ENCODE data around the gene FMNL3. TPM values are rescaled to one million over a fixed set of nuclear protein-coding genes. Genes with fewer than 3 reads are reported as not detected.

The FMNL3 gene
- total and polyA plus RNA-seq, 2 of the 8 experiments (the other 6 are each of a cell fraction or from before 2014, with no cell fraction given): 8.6 to 29.0 TPM

DNA sequence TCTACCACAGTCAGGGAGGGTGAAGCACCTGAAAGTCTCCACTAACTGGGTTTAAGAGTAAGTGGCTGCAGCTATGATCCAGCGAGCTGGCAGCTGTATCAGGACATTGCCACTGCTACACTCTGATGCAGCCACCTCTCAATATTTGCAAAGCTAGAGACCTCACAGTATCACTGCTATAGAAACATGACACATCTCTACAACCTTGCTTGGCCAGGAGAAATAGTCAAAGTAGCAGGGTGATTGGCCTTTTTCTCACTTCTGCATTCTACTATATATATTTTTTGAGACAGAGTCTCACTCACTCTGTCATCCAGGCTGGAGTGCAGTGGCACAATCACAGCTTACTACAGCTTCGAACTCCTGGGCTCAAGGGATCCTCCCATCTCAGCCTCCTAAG, 9.3 kb upstream of the FMNL3 start:
- no peaks in the 10 kb centered on the region for H4K20me1 ChIP-seq (replicated peaks in 1 of 2; ENCODE audit: control insufficient read depth in 1 of 2, insufficient read depth in 2 of 2, low read length in 2 of 2)
- no peak overlapping the region for H4K5ac ChIP-seq (ENCODE audit: insufficient read length, low read depth, low read length)
- no peaks in the 10 kb centered on the region for H3K4me1 ChIP-seq (replicated peaks in 1 of 4; ENCODE audit: control insufficient read depth in 3 of 4, insufficient read depth in 4 of 4, low read length in 3 of 4)
- no peak overlapping the region for H3K56ac ChIP-seq (replicated peaks; ENCODE audit: insufficient read length, low read depth, low read length)
- FAIRE-seq (no peak), DNase-seq (ENCODE audit: low read depth in 1 of 2, low spot score in 2 of 2) (no peak)
- H3K23ac ChIP-seq (ENCODE audit: insufficient read length): no peak overlapping the region
- no peak overlapping the region for H3K9ac ChIP-seq (replicated peaks in 1 of 4; ENCODE audit: extremely low read depth in 1 of 4, low read depth in 3 of 4, low read length in 3 of 4)
- H3K4me3 ChIP-seq (ENCODE audit: extremely low read depth in 1 of 4, insufficient read depth in 2 of 4, low read depth in 3 of 4, low read length in 4 of 4): no peak overlapping the region
- 85% methylated on average over 2 of the region's 2 CpGs; no CpG with 5 or more reads in 1 of the 2 experiments for WGBS, 2 experiments (ENCODE audit: extremely low coverage in 1 of 2, insufficient coverage in 1 of 2, insufficient read length in 1 of 2, insufficient replicate concordance in 2 of 2, low coverage in 1 of 2, low lambda C conversion rate in 2 of 2, missing lambda C conversion rate in 1 of 2)
- H2BK5ac ChIP-seq (ENCODE audit: low read depth, low read length): no peak overlapping the region
- ChIA-PET CTCF (ENCODE audit: partially characterized antibody) (interaction anchor here (0.8 to 2.8 kb wide), 9 partner anchors 8 to 81 kb away, joined by 3 to 20 read pairs (median 4); partner anchors contain the start of gene TMBIM6), POLR2A (ENCODE audit: partially characterized antibody) (interaction anchor here (0.6 to 2.1 kb wide), 3 partner anchors 25 to 67 kb away, joined by 3 to 9 read pairs (median 3); partner anchors contain the start of gene TMBIM6)
- no peak overlapping the region for H4K91ac ChIP-seq (replicated peaks; ENCODE audit: insufficient read length, low read length)
- no peak overlapping the region for H2AFZ ChIP-seq (ENCODE audit: low read length)
- H3K18ac ChIP-seq (ENCODE audit: extremely low read depth, low read length): no peak overlapping the region
- H2BK120ac ChIP-seq (replicated peaks; ENCODE audit: low read depth, low read length): no peak overlapping the region
- no peak overlapping the region for H3K14ac ChIP-seq (ENCODE audit: insufficient read length)
- no peak overlapping the region for H2AK5ac ChIP-seq (ENCODE audit: low read depth, low read length)
- H3K23me2 ChIP-seq (ENCODE audit: low read depth, low read length): no peaks in the 10 kb centered on the region
- H3K4ac ChIP-seq (replicated peaks; ENCODE audit: insufficient read length, low read depth, low read length): no peak overlapping the region
- H3K27ac ChIP-seq (ENCODE audit: low read depth, low read length): no peak overlapping the region
- no peaks in the 10 kb centered on the region for H3K79me2 ChIP-seq (ENCODE audit: control insufficient read depth in 1 of 2, insufficient read depth in 2 of 2, low read length in 2 of 2)
- no peak overlapping the region for H2BK20ac ChIP-seq (ENCODE audit: low read length)
- no peaks in the 10 kb centered on the region for H3K36me3 ChIP-seq (ENCODE audit: control insufficient read depth in 2 of 4, insufficient read depth in 4 of 4, low read length in 3 of 4)
- H3K9me3 ChIP-seq (ENCODE audit: insufficient read depth in 2 of 2, low read depth in 1 of 2, low read length in 1 of 2): no peaks in the 10 kb centered on the region; a peak in 1 of 4 replicates
- H3K27me3 ChIP-seq (replicated peaks in 1 of 4; ENCODE audit: control insufficient read depth in 3 of 4, extremely low read depth in 1 of 4, insufficient read depth in 3 of 4, low read length in 3 of 4): no peaks in the 10 kb centered on the region; a peak in 1 of 7 replicates
- H3K4me2 ChIP-seq (ENCODE audit: insufficient read depth in 1 of 2, low read depth in 2 of 2, low read length in 2 of 2): no peak overlapping the region
- H4K8ac ChIP-seq (ENCODE audit: extremely low read depth, insufficient read depth, low read length): no peak overlapping the region
- H2BK15ac ChIP-seq (ENCODE audit: low read length): no peak overlapping the region
- no peak overlapping the region for H2BK12ac ChIP-seq (ENCODE audit: low read depth, low read length)
- H3K79me1 ChIP-seq (ENCODE audit: low read depth, low read length): no peaks in the 10 kb centered on the region
- TF ChIP-seq NANOG (IDR thresholded peaks at IDR 0.05; ENCODE audit: insufficient read depth, low read depth, low read length, poor library complexity, severe bottlenecking) (no peak), CHD2 (IDR thresholded peaks at IDR 0.05; ENCODE audit: low read length) (no peak), TEAD4 (IDR thresholded peaks at IDR 0.05; ENCODE audit: low read depth, low read length) (no peak), EZH2 (IDR thresholded peaks at IDR 0.05; ENCODE audit: low read depth, low read length, severe bottlenecking) (no peak), SIN3A (conservative IDR thresholded peaks at IDR 0.05 in 1 of 2, IDR thresholded peaks at IDR 0.05 in 1 of 2; ENCODE audit: low read depth in 1 of 2, low read length in 2 of 2) (no peak), JUND (IDR thresholded peaks at IDR 0.05; ENCODE audit: low read length) (no peak), HDAC2 (IDR thresholded peaks at IDR 0.05; ENCODE audit: borderline replicate concordance in 1 of 2, low read depth in 2 of 2, low read length in 2 of 2) (no peak), CBX5 (IDR thresholded peaks at IDR 0.05; ENCODE audit: low read depth, low read length) (no peak)

Data from H1 (cell line).